GM12878 (cell line): Measurements from ENCODE around the gene IL17B. TPM values are rescaled to one million over a fixed set of nuclear protein-coding genes. Genes with fewer than 3 reads are reported as not detected.

ENCODE experiments used
- ATAC-seq: fragments of 200-7000 bp; cut with Tn5 transposase; 3 replicates; pipeline ENCODE4 v1.9.1; 2020; ENCODE audit warnings: mild to moderate bottlenecking, moderate library complexity
- BruUV-seq: library from RNA; stranded (reverse); fragments of 400-500 nt; replicated peaks from 2 replicates; lab custom pipeline; 2021; lab: Mats Ljungman, UMichigan
- CTCF ChIA-PET: fragments of 300-600 bp; sonication (Branson Sonifier 250); formaldehyde crosslinking; extraction: SDS; loops from one replicate; lab custom pipeline; 2021; ENCODE audit warnings: inconsistent platforms; lab: Yijun Ruan, JAX
- POLR2A ChIA-PET: fragments of 350-600 bp; formaldehyde crosslinking; extraction: SDS; loops from one replicate; lab custom pipeline; 2021; ENCODE audit warnings: inconsistent platforms; lab: Charles Lee
- RAD21 ChIA-PET: fragments of 300-600 bp; sonication (Branson Sonifier 250); formaldehyde crosslinking; loops from one replicate; lab custom pipeline; 2023; ENCODE audit warnings: antibody characterized with exemption; ENCODE audit not compliant: unreplicated experiment; lab: Charles Lee
- SMC1A ChIA-PET: fragments of 300-600 bp; sonication (Branson Sonifier 250); formaldehyde crosslinking; loops from one replicate; lab custom pipeline; 2023; ENCODE audit not compliant: unreplicated experiment, uncharacterized antibody; lab: Charles Lee
- DNase-seq: peaks from one replicate; pipeline ENCODE4 v3.0.0-alpha.2; 2011; ENCODE audit warnings: low read depth, low spot score
- FAIRE-seq: peaks from 3 replicates; lab custom pipeline; 2011; peaks lifted over from hg19 to GRCh38; lab: Jason Lieb, UNC
- H2AFZ ChIP-seq: 2 replicates; pipeline ENCODE4 v1.6.0; 2011; ENCODE audit warnings: low read depth, low read length, control low read depth; ENCODE audit not compliant: control insufficient read depth
- H3K27ac ChIP-seq: 2 replicates; pipeline ENCODE4 v1.5.1; 2011; ENCODE audit warnings: control low read depth; ENCODE audit not compliant: control insufficient read depth, insufficient read depth
- H3K27me3 ChIP-seq, 2 experiments: replicated peaks in 1 of 2; 2 replicates each; pipeline versions ENCODE4 v1.6.0 to v1.6.1; 2011; ENCODE audit warnings: low read length in 1 of 2; ENCODE audit not compliant: control insufficient read depth in 2 of 2, insufficient read depth in 2 of 2
- H3K36me3 ChIP-seq, 2 experiments: 2 replicates each; pipeline ENCODE4 v1.5.1; 2011; ENCODE audit warnings: low read length in 1 of 2; ENCODE audit not compliant: control insufficient read depth in 2 of 2, insufficient read depth in 2 of 2
- H3K4me1 ChIP-seq: 2 replicates; pipeline ENCODE4 v1.6.1; 2011; ENCODE audit warnings: mild to moderate bottlenecking, low read length, moderate library complexity, mixed read lengths; ENCODE audit not compliant: control insufficient read depth, insufficient read depth
- H3K4me2 ChIP-seq: 2 replicates; pipeline ENCODE4 v1.6.0; 2011; ENCODE audit warnings: control low read depth; ENCODE audit not compliant: control insufficient read depth, insufficient read depth
- H3K4me3 ChIP-seq: fragments of 200-600 bp; sonication (generic); 2 replicates; pipeline ENCODE4 v1.5.1; 2016
- H3K79me2 ChIP-seq: 2 replicates; pipeline ENCODE4 v1.6.0; 2011; ENCODE audit warnings: low read length; ENCODE audit not compliant: control insufficient read depth, insufficient read depth
- H3K9ac ChIP-seq: 2 replicates; pipeline ENCODE4 v1.8.0; 2011; ENCODE audit warnings: low read length, control low read depth, mixed read lengths; ENCODE audit not compliant: control insufficient read depth, insufficient read depth
- H3K9me3 ChIP-seq: replicated peaks from 3 replicates; pipeline ENCODE4 v1.5.1; 2011; ENCODE audit warnings: mild to moderate bottlenecking, low read length; ENCODE audit not compliant: control insufficient read depth, insufficient read depth
- H4K20me1 ChIP-seq: 2 replicates; pipeline ENCODE4 v1.6.0; 2011; ENCODE audit not compliant: control insufficient read depth, insufficient read depth
- ESRRA ChIP-seq: IDR thresholded peaks from 2 replicates; pipeline ENCODE4 v1.6.1; 2012; ENCODE audit warnings: mild to moderate bottlenecking, low read length, improper control_type of control experiment
- IRF4 ChIP-seq: IDR thresholded peaks from 2 replicates; pipeline ENCODE4 v1.6.1; 2011; ENCODE audit warnings: low read depth, low read length
- IRF5 ChIP-seq: fragments of 450-650 bp; IDR thresholded peaks from 2 replicates; pipeline ENCODE4 v1.6.1; 2017; ENCODE audit warnings: borderline replicate concordance
- KDM1A ChIP-seq: fragments of 200-600 bp; sonication (generic); IDR thresholded peaks from 2 replicates; pipeline ENCODE4 v1.6.1; 2016; ENCODE audit warnings: borderline replicate concordance
- LARP7 ChIP-seq: fragments of 450-650 bp; IDR thresholded peaks from 2 replicates; pipeline ENCODE4 v1.6.1; 2017; ENCODE audit warnings: mild to moderate bottlenecking
- NR2C2 ChIP-seq: IDR thresholded peaks from 2 replicates; pipeline ENCODE4 v1.6.1; 2011; ENCODE audit warnings: borderline replicate concordance, low read depth; ENCODE audit not compliant: control insufficient read depth, insufficient read length
- NRF1 ChIP-seq: conservative IDR thresholded peaks from 2 replicates; pipeline ENCODE4 v1.6.1; 2011; ENCODE audit warnings: mild to moderate bottlenecking, low read depth, low read length, improper control_type of control experiment
- POLR2AphosphoS2 ChIP-seq: IDR thresholded peaks from 2 replicates; pipeline ENCODE4 v1.6.1; 2011; ENCODE audit warnings: low read depth, mild to moderate bottlenecking, low read length, improper control_type of control experiment, moderate library complexity
- SUPT20H ChIP-seq: IDR thresholded peaks from 2 replicates; pipeline ENCODE4 v1.6.1; 2011; ENCODE audit warnings: low read depth, mild to moderate bottlenecking, low read length, moderate library complexity, borderline replicate concordance; ENCODE audit not compliant: control insufficient read depth
- USF1 ChIP-seq: IDR thresholded peaks from 2 replicates; pipeline ENCODE4 v1.6.1; 2011; ENCODE audit warnings: borderline replicate concordance, low read depth, mild to moderate bottlenecking, moderate library complexity, mixed read lengths, low read length; ENCODE audit not compliant: insufficient read depth; ENCODE audit errors: extremely low read length
- ZNF207 ChIP-seq: fragments of 450-650 bp; IDR thresholded peaks from 2 replicates; pipeline ENCODE4 v1.6.1; 2014; ENCODE audit warnings: antibody characterized with exemption, mild to moderate bottlenecking, borderline replicate concordance
- WGBS: methylation state at CpG from one replicate; pipeline ENCODE4 v1.1.6; 2016; ENCODE audit warnings: low lambda C conversion rate; ENCODE audit not compliant: insufficient replicate concordance, insufficient coverage; ENCODE audit errors: missing lambda C conversion rate; 5-methylcytosine and 5-hydroxymethylcytosine counted together
- in situ Hi-C: fragments of 300-500 bp; cut with MboI; formaldehyde crosslinking; loops from 9 replicates; pipeline ENCODE4 v1.14.3; 2018; ENCODE audit warnings: mixed read lengths
- intact Hi-C: fragments of 100-400 bp; cut with micrococcal nuclease; formaldehyde crosslinking; loops from one replicate; pipeline ENCODE4 v1.14.2; 2022; ENCODE audit not compliant: unreplicated experiment
- polyA plus RNA-seq, 11 experiments: library from polyadenylated mRNA; depleted of rRNA in 4 of 11; unstranded in 6 of 11; stranded (reverse) in 5 of 11; fragments of >200 nt; fragmentation: Nextera tagmentation in 4 of 11; fragmentation: Illumina TruSeq in 1 of 11; extraction: Ambion mirVana in 4 of 11; extraction: Trizol in 1 of 11; gene quantifications; 1 replicate in 1 of 11; 2 replicates in 10 of 11; pipeline versions ENCODE4 v1.2.1 to v1.2.3, GENCODE V29; 2011 to 2016; ENCODE audit warnings: inconsistent platforms in 2 of 11, missing spikeins in 2 of 11, low read depth in 1 of 11
- total RNA-seq, 4 experiments: library from RNA; depleted of rRNA in 3 of 4; stranded (reverse); fragments of >200 nt in 3 of 4; fragmentation: Illumina TruSeq in 1 of 4; extraction: Trizol in 1 of 4; gene quantifications; 2 replicates each; pipeline versions ENCODE4 v1.2.1 to v1.2.3, GENCODE V29; 2013 to 2021
- TF ChIP-seq, protein P1 (sequence below): fragments of 450-650 bp; IDR thresholded peaks from 2 replicates; pipeline ENCODE4 v1.6.1; 2017; ENCODE audit warnings: mild to moderate bottlenecking, moderate library complexity

Gene IL17B
- total and polyA plus RNA-seq, 10 of the 15 experiments (the other 5 are each of a cell fraction or from before 2014, with no cell fraction given) = not detected

DNA sequence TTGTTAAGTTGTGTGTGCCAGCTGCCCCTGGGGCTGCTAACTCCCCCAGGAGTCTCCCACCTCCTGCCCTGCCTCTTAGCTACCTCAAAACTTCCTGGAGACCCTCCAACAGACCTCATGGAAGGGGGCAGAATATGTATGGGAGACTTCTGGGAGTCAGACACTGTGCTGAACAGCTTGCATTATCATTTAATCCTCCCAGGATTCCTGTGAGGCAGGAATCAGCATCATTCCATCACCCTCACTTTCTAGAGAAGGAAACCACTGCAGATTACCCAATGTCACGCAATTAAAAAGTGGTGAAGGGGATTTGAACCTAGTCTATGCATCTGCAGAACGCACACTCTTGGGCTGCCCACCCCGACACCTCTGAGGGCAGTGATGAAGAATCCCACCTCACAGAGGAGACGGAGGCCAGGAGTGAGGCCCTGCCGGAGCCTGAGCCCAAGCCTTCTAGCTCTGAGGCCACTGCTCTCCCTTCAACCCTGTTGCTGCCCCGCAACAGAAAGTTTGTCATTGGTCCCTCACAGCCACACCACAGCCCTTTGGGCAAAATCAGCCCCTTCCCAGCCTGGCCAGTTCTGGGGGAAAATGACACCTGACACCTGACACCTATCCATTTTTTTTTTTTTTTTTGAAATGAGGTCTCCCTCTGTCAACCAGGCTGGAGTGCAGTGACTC is 30.3 kb upstream of the IL17B start:
- H4K20me1 ChIP-seq = no peaks in the 10 kb centered on the region
- ATAC-seq (no peak), DNase-seq (no peak), FAIRE-seq (no peak)
- RAD21 ChIA-PET = interaction anchor here (1.0 kb wide), 1 partner anchor 10 kb away, joined by 3 read pairs; no protein-coding TSS in a partner anchor
- TF ChIP-seq ZNF207 (no peak), IRF5 (no peak), SUPT20H (no peak), KDM1A (no peak), USF1 (no peak), NR2C2 (no peak), NRF1 (no peak), LARP7 (no peak), ESRRA (no peak), IRF4 (no peak), POLR2AphosphoS2 (no peak)
- TF ChIP-seq, protein P1, sequence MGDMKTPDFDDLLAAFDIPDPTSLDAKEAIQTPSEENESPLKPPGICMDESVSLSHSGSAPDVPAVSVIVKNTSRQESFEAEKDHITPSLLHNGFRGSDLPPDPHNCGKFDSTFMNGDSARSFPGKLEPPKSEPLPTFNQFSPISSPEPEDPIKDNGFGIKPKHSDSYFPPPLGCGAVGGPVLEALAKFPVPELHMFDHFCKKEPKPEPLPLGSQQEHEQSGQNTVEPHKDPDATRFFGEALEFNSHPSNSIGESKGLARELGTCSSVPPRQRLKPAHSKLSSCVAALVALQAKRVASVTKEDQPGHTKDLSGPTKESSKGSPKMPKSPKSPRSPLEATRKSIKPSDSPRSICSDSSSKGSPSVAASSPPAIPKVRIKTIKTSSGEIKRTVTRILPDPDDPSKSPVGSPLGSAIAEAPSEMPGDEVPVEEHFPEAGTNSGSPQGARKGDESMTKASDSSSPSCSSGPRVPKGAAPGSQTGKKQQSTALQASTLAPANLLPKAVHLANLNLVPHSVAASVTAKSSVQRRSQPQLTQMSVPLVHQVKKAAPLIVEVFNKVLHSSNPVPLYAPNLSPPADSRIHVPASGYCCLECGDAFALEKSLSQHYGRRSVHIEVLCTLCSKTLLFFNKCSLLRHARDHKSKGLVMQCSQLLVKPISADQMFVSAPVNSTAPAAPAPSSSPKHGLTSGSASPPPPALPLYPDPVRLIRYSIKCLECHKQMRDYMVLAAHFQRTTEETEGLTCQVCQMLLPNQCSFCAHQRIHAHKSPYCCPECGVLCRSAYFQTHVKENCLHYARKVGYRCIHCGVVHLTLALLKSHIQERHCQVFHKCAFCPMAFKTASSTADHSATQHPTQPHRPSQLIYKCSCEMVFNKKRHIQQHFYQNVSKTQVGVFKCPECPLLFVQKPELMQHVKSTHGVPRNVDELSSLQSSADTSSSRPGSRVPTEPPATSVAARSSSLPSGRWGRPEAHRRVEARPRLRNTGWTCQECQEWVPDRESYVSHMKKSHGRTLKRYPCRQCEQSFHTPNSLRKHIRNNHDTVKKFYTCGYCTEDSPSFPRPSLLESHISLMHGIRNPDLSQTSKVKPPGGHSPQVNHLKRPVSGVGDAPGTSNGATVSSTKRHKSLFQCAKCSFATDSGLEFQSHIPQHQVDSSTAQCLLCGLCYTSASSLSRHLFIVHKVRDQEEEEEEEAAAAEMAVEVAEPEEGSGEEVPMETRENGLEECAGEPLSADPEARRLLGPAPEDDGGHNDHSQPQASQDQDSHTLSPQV = no peak
- peaks cover 0 to 2% of the 10 kb centered on the region in 2 experiments; a peak in 2 of 4 replicates for H3K27me3 ChIP-seq
- intact Hi-C loops (no loop called here), in situ Hi-C loops (no loop called here)
- BruUV-seq = no TSS peak
- no peak overlapping the region for H3K4me2 ChIP-seq
- CTCF ChIA-PET = no interaction called here
- no peak overlapping the region for H3K4me3 ChIP-seq
- WGBS = 12% methylated on average over 6 of the region's 6 CpGs
- no peaks in the 10 kb centered on the region for H3K36me3 ChIP-seq
- no peak overlapping the region for H3K9ac ChIP-seq
- no peak overlapping the region for H2AFZ ChIP-seq
- no peaks in the 10 kb centered on the region for H3K4me1 ChIP-seq
- POLR2A ChIA-PET = no interaction called here
- no peak overlapping the region for H3K27ac ChIP-seq
- H3K9me3 ChIP-seq = no peaks in the 10 kb centered on the region
- SMC1A ChIA-PET = interaction anchor here (1.1 to 1.4 kb wide), 2 partner anchors 10 to 22 kb away, joined by 3 to 4 read pairs; no protein-coding TSS in a partner anchor
- H3K79me2 ChIP-seq = no peaks in the 10 kb centered on the region
